H7 (cell line): ENCODE data around the gene SYNJ2. TPM values are rescaled to one million over a fixed set of nuclear protein-coding genes. Genes with fewer than 3 reads are reported as not detected.

Experiments used
- DNase-seq: peaks from one replicate; pipeline ENCODE4 v3.0.0; 2012
- H3K27me3 ChIP-seq: 2 replicates; pipeline ENCODE4 v1.6.0; 2011; ENCODE audit warnings: mild to moderate bottlenecking, low read length; ENCODE audit not compliant: control insufficient read depth, insufficient read depth
- H3K36me3 ChIP-seq: replicated peaks from 2 replicates; pipeline ENCODE4 v1.5.1; 2011; ENCODE audit warnings: low read length; ENCODE audit not compliant: control insufficient read depth, insufficient read depth
- H3K4me3 ChIP-seq: 2 replicates; pipeline ENCODE4 v1.5.1; 2011; ENCODE audit warnings: low read depth, mild to moderate bottlenecking, control low read depth, low read length, moderate library complexity; ENCODE audit not compliant: insufficient read depth
- total RNA-seq: library from RNA; depleted of rRNA; stranded (reverse); fragments of >200 nt; shearing (Covaris generic); gene quantifications from 2 replicates; pipeline ENCODE4 v1.2.3, GENCODE V29; 2014

Gene SYNJ2
- total RNA-seq, 1 experiment from 2014 or later: 10.7 TPM

DNA sequence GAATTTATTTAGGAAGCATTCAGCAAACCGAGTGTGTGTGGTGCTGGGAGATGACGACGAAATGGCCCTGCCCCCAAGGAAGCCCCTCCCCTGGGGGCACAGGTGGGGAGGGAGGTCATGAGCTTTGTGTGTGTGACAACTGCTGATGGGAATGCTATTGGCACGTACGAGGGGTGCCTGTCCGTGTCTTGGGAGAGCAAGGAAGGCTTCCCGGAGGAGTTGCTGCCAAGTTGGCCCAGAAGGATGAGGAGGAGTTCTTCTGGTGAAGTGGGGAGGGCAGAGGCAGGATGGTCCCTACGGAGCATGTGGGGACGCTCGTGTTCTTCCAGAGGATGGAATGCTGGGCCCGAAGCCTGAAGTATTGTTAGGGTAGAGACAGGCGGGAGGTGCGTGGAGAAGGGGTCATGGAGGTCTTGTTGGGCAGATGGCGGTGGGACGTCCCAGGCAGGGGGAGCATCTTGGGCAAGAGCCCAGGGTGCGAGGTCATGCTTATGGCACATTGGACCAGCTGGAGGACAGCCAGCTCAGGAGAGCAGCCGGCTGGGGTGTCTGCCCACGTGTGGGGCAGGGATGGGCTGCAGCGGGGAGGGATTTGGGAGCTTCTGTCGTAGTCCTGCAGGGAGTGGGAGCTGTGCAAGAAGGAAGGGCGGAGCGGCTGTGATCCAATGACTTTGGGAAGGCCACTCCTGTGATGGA, 46.1 kb downstream of the SYNJ2 start:
- H3K27me3 ChIP-seq: no peaks in the 10 kb centered on the region
- no peak overlapping the region for H3K4me3 ChIP-seq
- DNase-seq: no peak
- H3K36me3 ChIP-seq: no peaks in the 10 kb centered on the region

DNA sequence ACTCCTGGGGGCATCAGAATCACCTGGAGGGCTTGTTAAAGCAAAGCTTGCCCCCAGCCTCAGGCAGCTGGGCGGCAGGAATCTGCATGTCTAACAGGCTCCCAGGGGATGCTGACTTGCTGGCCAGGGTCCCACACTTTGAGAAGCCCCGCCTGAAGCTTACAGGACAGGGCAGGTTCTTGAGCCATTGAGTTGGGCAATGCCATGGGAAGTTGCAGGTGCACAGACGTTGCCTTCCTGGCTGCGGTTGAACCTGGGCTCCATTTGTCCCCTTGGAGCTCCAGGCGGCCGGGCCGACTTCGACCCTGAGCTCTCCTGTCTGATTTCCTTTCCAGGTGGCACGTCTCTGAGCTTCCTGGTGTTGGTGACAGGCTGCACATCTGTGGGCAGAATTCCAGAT, 46.8 kb downstream of the SYNJ2 start:
- Histone ChIP-seq H3K4me3 (no peak overlapping the region), H3K27me3 (no peaks in the 10 kb centered on the region), H3K36me3 (no peaks in the 10 kb centered on the region)
- DNase-seq: no peak

DNA sequence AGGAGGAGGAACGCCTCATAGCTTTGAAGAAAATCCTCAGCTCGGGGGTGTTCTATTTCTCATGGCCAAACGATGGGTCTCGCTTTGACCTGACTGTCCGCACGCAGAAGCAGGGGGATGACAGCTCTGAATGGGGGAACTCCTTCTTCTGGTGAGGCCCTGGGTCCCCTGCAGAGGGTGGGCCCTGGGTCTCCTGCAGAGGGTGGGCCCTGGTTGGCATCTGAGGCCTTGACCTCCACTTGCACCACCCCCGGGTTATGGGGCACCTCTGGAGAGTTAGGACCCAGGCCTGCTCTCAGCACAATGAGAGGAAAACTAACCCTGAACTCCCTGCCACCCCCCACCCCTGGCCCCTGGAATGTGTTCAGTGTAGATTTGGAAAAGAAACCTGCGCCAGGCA, 47.2 kb downstream of the SYNJ2 start:
- Histone ChIP-seq H3K27me3 (no peaks in the 10 kb centered on the region), H3K36me3 (no peaks in the 10 kb centered on the region), H3K4me3 (no peak overlapping the region)
- no peak for DNase-seq

DNA sequence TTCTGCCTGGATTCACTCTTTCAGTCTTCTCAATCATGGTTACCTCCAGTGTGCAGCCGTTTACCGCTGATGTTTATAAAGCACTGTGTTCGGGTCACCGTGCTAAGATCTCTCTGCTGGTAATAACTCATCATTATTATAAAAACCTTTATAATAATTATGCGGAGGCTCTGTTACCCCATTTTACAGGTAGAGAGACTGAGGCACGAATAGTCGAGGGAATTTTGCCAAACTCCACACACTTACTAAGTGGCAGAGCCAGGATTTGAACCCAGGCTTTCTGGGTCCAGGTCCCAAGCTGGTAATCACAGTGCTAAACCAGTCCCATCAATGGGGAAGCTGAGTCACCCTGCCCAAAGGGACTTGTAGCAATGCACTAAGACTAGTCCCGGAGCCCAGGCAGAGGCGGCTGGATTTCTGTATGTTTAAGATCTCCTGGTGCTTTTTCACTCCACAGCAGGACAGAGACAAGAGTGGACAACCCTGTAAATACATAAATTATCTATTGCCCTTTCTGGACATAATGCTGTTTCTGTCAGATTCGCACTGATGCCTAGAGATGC, 48.1 kb downstream of the SYNJ2 start:
- no peak for DNase-seq
- Histone ChIP-seq H3K4me3 (no peak overlapping the region), H3K27me3 (no peaks in the 10 kb centered on the region), H3K36me3 (no peaks in the 10 kb centered on the region)

DNA sequence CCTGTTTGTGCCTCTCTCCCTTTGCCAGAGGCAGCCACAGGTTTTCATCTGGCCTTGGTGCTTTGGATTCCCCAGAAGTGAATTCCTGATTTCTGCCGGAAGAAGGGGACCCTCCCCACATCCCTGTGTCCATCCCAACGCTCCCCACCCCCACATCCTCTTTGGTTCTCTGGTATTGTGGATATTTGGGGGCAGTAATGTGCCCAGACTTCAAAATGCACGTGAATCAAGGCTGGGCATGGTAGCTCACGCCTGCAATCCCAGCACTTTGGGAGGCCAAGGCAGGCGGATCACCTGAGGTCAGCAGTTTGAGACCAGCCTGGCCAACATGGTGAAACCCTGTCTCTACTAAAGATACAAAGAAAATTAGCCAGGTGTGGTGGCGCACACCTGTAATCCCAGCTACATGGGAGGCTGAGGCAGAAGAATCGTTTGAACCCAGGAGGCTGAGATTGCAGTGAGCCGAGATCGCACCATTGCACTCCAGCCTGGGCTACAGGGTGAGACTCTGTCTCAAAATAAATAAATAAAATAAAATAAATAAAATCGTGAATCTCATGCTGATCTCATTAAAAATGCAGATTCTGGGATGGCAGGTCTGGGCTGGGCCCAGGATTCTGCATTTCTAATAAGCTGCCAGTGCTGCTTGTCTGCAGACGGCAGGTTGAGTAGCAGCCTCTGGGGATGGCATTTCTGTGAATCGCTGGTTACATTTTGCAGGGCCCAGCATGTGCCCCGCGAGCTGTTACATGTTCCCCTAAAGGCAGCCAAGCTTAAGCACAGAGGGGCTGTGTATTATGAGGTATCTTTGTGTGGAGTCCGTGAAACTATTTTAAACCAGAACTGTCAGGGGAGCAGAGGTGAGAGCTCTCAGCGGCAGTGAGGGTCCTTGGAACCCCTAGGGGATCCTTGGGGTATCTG, 49.0 kb downstream of the SYNJ2 start:
- Histone ChIP-seq H3K4me3 (no peak overlapping the region), H3K27me3 (no peaks in the 10 kb centered on the region), H3K36me3 (no peaks in the 10 kb centered on the region)
- DNase-seq: no peak

DNA sequence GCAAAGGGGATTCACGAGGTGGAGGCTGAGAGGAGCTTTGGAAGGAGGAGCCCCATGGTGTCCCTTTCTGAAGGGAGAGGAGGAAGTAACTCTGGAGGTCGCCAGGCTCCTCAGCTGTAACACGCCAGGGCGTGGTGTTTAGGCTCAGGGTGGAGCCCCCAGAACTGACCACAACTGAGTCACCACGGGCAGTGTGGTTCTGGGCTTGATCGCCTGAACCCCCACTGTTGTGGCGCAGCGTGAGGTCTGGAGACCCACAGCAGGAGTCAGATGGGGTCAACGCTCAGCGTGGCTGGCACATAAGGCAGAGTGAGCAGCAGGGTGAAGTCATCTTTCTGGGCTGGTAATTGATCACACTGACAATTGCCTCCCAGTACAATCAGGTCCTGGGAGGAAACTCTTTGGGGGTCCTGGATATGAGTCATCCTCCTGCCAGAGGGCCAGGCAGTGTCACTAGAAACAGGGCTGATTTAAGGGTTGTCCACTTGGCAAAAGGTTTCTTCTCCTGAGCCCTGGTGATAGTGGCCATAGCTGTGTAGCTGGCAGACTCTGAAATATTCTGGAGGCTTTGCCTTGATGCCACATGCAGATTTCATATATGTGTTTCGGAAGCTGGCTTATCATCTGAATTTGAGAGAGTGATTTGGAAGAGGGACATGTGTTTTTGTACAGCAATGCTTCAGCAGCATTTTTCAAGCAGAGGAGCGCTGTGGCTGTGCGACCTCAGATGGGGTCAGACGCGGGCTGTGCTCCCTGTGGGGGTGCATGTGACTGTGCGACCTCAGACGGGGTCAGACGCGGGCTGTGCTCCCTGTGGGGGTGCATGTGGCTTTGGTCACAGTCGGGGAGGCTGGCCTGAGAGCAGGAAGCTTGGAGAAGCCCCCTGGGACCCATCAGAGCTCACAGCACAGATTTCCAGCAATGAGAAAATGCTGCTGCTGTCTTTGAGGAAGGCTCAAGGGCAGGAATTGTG, 50.0 kb downstream of the SYNJ2 start:
- Histone ChIP-seq H3K27me3 (no peaks in the 10 kb centered on the region), H3K36me3 (no peaks in the 10 kb centered on the region), H3K4me3 (no peak overlapping the region)
- DNase-seq: peak; percentile 44

DNA sequence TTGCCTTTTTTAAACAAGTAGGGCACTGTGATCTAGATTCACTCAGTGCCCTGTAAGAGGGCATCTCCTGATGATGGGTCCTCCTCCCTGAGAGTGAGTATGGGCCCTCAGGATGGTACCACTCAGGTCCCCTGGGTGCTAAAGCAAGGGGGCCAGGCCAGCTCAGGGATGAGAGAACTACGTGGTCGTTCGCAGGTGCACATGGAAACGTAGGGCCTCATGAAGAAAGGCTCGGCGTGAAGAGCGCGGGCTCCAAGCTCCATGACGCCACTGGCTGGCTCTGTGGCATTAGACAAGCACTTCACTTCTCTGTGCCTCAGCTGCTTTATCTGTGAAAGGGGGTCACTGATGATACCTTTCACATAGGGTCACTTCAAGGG, 50.7 kb downstream of the SYNJ2 start:
- no peaks in the 10 kb centered on the region for H3K36me3 ChIP-seq
- DNase-seq: no peak
- H3K27me3 ChIP-seq: no peaks in the 10 kb centered on the region
- H3K4me3 ChIP-seq: no peak overlapping the region

DNA sequence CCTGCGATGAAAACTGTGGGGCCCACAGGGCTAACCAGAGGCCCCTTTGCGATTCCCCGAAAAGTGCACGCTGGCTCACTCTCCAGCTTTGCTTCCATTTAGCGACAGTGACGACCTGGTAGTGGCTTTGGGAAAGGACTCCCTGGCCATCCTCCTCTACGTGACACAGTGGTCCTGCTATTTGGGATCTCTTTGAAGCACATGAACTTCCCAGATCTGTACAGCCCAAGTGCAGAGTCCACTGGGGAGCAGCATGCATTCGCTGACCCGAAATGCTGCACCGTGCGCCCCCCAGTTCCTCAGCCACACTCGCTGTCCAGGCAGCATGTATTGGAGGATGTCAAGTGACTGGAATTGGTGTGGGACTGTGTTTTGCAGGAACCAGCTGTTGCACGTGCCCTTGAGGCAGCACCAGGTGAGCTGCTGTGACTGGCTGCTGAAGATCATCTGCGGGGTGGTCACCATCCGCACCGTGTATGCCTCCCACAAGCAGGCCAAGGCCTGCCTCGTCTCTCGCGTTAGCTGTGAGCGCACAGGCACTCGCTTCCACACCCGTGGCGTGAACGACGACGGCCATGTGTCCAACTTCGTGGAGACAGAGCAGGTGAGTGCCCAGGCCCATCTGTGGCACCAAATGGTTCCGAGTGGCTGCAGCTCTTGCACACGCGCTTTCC, 51.6 kb downstream of the SYNJ2 start:
- DNase-seq: no peak
- no peaks in the 10 kb centered on the region for H3K36me3 ChIP-seq
- no peak overlapping the region for H3K4me3 ChIP-seq
- no peaks in the 10 kb centered on the region for H3K27me3 ChIP-seq

DNA sequence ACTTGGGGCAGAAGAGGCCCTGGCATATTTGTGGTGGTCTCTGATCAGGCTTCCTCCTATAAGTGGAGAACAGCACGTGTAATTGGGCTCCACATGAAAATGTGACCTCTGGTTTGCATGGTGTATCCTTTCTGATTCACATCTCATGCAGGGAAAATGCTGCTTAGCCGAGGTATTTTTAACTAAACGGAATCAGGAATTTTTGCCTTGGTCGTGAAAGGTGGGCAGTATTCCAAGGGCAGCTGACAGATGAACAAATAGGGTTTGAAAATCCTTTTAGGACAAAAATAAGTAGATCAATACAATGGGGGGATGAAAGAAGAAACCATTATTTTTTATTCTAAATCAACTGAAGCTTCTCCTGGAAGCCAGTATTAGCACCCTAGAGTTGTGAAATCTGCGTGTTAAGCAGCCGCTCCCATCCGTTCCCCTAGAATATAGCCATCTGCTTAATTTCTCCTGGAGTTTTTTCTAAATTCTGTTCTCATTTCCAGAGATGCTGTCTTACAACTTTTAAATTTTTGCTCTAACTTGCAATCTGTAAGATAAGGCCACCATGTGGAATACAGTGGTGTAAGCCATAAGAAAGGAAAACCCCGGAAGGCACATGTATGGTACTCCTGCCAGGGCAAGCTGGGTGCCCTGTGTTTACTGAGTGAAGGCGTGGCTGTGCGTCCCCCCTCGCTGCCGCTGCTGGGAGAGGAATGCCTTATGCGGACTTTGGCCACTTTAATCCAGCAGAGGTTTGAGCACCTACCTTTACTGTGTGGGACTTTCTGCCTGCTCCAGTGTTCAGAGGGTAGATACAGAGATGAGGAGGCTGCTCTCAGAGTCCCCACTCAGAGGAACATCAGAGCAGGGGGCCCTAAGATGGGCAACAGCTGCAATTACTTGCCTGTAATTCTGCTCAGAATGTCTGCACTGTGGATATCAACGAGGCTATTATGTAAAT, 52.4 kb downstream of the SYNJ2 start:
- no peak for DNase-seq
- H3K36me3 ChIP-seq: no peaks in the 10 kb centered on the region
- H3K27me3 ChIP-seq: no peaks in the 10 kb centered on the region
- H3K4me3 ChIP-seq: no peak overlapping the region

DNA sequence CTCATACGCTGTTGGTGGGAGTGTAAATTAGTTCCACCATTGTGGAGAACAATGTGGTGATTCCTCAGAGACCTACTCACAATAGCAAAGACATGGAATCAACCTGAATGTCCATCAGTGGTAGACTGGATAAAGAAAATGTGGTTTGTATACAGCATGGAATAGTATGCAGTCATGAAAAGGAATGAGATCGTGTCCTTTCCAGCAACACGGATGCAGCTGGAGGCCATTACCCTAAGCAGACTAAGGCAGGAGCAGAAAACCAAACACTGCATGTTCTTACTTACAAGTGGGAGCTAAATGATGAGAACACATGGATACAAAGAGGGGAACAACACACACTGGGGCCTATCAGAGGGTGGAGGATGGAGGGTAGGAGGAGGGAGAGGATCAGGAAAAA, 54.6 kb downstream of the SYNJ2 start:
- no peak for DNase-seq
- no peak overlapping the region for H3K4me3 ChIP-seq
- H3K36me3 ChIP-seq: no peaks in the 10 kb centered on the region
- H3K27me3 ChIP-seq: no peaks in the 10 kb centered on the region

DNA sequence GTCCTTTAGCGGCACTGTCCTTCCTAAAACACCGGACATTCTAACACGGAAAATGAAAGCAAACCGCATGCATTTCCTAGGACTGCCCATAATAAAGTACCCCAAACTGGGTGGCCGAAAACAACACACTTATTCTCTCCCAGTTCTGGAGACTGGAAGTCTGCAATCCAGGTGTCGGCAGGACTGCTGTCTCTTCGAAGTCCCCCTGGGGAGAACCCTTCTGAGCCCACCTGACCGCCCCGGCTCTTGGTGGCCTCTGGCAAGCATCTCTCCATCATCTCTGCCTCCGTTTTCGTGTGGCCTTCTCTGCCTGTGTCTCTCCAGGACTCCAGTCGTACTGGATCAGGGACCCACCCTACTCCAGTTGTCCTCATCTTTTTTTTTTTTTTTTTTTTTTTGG, 55.4 kb downstream of the SYNJ2 start:
- Histone ChIP-seq H3K36me3 (no peaks in the 10 kb centered on the region), H3K27me3 (no peaks in the 10 kb centered on the region), H3K4me3 (no peak overlapping the region)
- DNase-seq: no peak

DNA sequence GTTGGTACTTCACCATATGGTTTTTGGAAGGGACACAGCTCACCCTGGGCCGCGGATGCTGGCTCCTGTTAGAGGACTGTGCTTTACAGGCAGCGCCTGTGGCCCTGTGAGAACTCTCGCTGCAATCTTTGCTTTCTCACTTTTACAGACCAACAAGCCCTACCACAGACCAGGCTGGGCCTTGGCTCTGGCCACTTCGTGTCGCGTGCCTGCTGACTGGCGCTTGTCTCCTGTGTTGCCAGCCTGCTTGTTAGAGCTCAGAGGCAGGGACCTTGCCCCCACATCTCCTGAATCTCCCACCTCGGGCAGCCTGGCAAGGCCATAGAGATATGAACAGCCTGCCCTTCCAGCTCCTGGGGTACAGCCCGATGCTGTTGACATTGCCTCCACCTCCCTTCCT, 56.1 kb downstream of the SYNJ2 start:
- DNase-seq: no peak
- H3K36me3 ChIP-seq: no peaks in the 10 kb centered on the region
- no peaks in the 10 kb centered on the region for H3K27me3 ChIP-seq
- H3K4me3 ChIP-seq: no peak overlapping the region
